ENCODE results near the gene PPM1H.

DNA sequence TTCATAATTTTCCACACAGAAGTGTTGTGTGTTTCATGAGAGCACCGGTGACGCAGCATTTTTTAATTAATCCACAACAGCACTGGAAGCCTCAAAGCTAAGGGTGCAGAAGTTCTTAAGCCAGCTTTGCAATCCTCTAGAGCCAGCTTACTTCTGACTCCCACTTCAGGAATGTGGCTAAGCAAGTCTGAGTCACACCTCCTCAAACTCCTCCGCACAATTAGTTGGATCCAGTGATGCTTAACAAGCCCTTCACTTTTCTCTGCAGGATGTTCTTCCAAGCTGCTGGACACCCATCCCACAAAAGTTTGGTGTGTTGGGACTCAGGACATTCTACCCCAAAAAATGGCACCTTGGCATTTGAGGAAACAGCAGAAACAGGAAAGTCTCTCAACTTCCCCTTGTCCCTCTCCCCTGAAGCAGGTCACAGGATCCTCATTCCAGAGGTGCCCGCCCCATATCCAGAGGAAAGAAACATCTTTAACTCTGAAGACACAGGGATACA is 210.0 kb downstream of the PPM1H start:
- TF ChIP-seq, protein P1, sequence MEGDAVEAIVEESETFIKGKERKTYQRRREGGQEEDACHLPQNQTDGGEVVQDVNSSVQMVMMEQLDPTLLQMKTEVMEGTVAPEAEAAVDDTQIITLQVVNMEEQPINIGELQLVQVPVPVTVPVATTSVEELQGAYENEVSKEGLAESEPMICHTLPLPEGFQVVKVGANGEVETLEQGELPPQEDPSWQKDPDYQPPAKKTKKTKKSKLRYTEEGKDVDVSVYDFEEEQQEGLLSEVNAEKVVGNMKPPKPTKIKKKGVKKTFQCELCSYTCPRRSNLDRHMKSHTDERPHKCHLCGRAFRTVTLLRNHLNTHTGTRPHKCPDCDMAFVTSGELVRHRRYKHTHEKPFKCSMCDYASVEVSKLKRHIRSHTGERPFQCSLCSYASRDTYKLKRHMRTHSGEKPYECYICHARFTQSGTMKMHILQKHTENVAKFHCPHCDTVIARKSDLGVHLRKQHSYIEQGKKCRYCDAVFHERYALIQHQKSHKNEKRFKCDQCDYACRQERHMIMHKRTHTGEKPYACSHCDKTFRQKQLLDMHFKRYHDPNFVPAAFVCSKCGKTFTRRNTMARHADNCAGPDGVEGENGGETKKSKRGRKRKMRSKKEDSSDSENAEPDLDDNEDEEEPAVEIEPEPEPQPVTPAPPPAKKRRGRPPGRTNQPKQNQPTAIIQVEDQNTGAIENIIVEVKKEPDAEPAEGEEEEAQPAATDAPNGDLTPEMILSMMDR (IDR thresholded peaks at IDR 0.05): no peak
- TF ChIP-seq EZH2 (IDR thresholded peaks at IDR 0.05; ENCODE audit: borderline replicate concordance, insufficient read depth, low read depth, low read length, poor library complexity, severe bottlenecking): no peak

Data from B cell (primary cell).